HepG2 (cell line): Measurements from ENCODE around the gene ANXA9. TPM values are rescaled to one million over a fixed set of nuclear protein-coding genes. Genes with fewer than 3 reads are reported as not detected.

Experiments used
- AGO1 ChIP-seq: fragments of 200-400 bp; formaldehyde crosslinking; IDR thresholded peaks from 2 replicates; pipeline ENCODE4 v1.6.1; 2017; ENCODE audit warnings: mild to moderate bottlenecking, low read depth, low read length, moderate library complexity; ENCODE audit not compliant: poor library complexity, severe bottlenecking
- AHR ChIP-seq: IDR thresholded peaks from 2 replicates; pipeline ENCODE4 v1.6.1; 2018; ENCODE audit warnings: missing genetic modification reagents, missing compliant biosample characterization
- AKNA ChIP-seq: sonication (generic); formaldehyde crosslinking; IDR thresholded peaks from 2 replicates; pipeline ENCODE4 v1.4.0; 2020; ENCODE audit warnings: missing genetic modification reagents, borderline replicate concordance
- CBX1 ChIP-seq: IDR thresholded peaks from one replicate; pipeline ENCODE4 v1.6.1; 2016; ENCODE audit warnings: antibody characterized with exemption, low read depth
- FOSL1 ChIP-seq: sonication (generic); formaldehyde crosslinking; IDR thresholded peaks from 2 replicates; pipeline ENCODE4 v1.9.0; 2021; ENCODE audit warnings: missing genetic modification reagents, borderline replicate concordance
- KLF13 ChIP-seq: sonication (generic); formaldehyde crosslinking; IDR thresholded peaks from 2 replicates; pipeline ENCODE4 v1.4.0; 2020; ENCODE audit warnings: mild to moderate bottlenecking, missing genetic modification reagents
- MTF2 ChIP-seq: sonication (generic); formaldehyde crosslinking; IDR thresholded peaks from 2 replicates; pipeline ENCODE4 v1.5.0; 2020; ENCODE audit warnings: missing genetic modification reagents, borderline replicate concordance
- PHF8 ChIP-seq: sonication (generic); formaldehyde crosslinking; IDR thresholded peaks from 2 replicates; pipeline ENCODE4 v1.5.0; 2020; ENCODE audit warnings: missing genetic modification reagents
- SMAD1 ChIP-seq: sonication (generic); formaldehyde crosslinking; IDR thresholded peaks from 2 replicates; pipeline ENCODE4 v1.4.0; 2020; ENCODE audit warnings: missing genetic modification reagents, low read depth, mild to moderate bottlenecking, borderline replicate concordance
- TAF1 ChIP-seq: sonication (generic); formaldehyde crosslinking; IDR thresholded peaks from 2 replicates; pipeline ENCODE4 v1.4.0; 2020; ENCODE audit warnings: missing genetic modification reagents
- TBX2 ChIP-seq: sonication (generic); formaldehyde crosslinking; IDR thresholded peaks from 2 replicates; pipeline ENCODE4 v1.5.0; 2020; ENCODE audit warnings: missing genetic modification reagents, mild to moderate bottlenecking, borderline replicate concordance
- ZNF143 ChIP-seq: sonication (generic); formaldehyde crosslinking; IDR thresholded peaks from 2 replicates; pipeline ENCODE4 v1.4.0; 2020; ENCODE audit warnings: missing genetic modification reagents
- ZNF558 ChIP-seq: sonication (generic); formaldehyde crosslinking; IDR thresholded peaks from 2 replicates; pipeline ENCODE4 v1.9.0; 2022; ENCODE audit warnings: mild to moderate bottlenecking, missing genetic modification reagents, borderline replicate concordance
- ZNF563 ChIP-seq: sonication (generic); formaldehyde crosslinking; IDR thresholded peaks from 2 replicates; pipeline ENCODE4 v1.8.0; 2022; ENCODE audit warnings: mild to moderate bottlenecking, moderate library complexity, missing genetic modification reagents
- ZNF839 ChIP-seq: sonication (generic); formaldehyde crosslinking; IDR thresholded peaks from 2 replicates; pipeline ENCODE4 v1.4.0; 2020; ENCODE audit warnings: missing genetic modification reagents, mild to moderate bottlenecking, borderline replicate concordance
- ZSCAN12 ChIP-seq: sonication (generic); formaldehyde crosslinking; IDR thresholded peaks from 2 replicates; pipeline ENCODE4 v1.9.0; 2021; ENCODE audit warnings: mild to moderate bottlenecking, missing genetic modification reagents
- polyA plus RNA-seq, 8 experiments: library from polyadenylated mRNA; depleted of rRNA in 3 of 8; stranded (reverse) in 7 of 8; unstranded in 1 of 8; fragments of >200 nt; fragmentation: Illumina TruSeq in 4 of 8; extraction: Trizol in 4 of 8; gene quantifications; 2 replicates each; pipeline versions ENCODE4 v1.2.1 to v1.2.3, GENCODE V29; 2011 to 2016; ENCODE audit warnings: low read depth in 4 of 8, missing spikeins in 1 of 8, mixed read lengths in 1 of 8; ENCODE audit not compliant: insufficient read depth in 1 of 8
- total RNA-seq, 5 experiments: library from RNA; depleted of rRNA; stranded (reverse); fragments of >200 nt; fragmentation: Illumina TruSeq; extraction: Trizol; gene quantifications; 2 replicates each; pipeline ENCODE4 v1.2.3, GENCODE V29; 2016; ENCODE audit warnings: low read depth in 1 of 5
- TF ChIP-seq, protein P1 (sequence below): sonication (generic); formaldehyde crosslinking; IDR thresholded peaks from 2 replicates; pipeline ENCODE4 v1.5.0; 2020; ENCODE audit warnings: missing genetic modification reagents
- TF ChIP-seq, protein P2 (sequence below): sonication (generic); formaldehyde crosslinking; IDR thresholded peaks from 2 replicates; pipeline ENCODE4 v1.8.1; 2023; ENCODE audit warnings: mild to moderate bottlenecking, missing genetic modification reagents
- TF ChIP-seq, protein P3 (sequence below): sonication (generic); formaldehyde crosslinking; IDR thresholded peaks from 2 replicates; pipeline ENCODE4 v1.5.0; 2020; ENCODE audit warnings: mild to moderate bottlenecking, missing genetic modification reagents, moderate library complexity

Gene ANXA9
- total and polyA plus RNA-seq, 2 of the 13 experiments (the other 11 are each of a cell fraction or from before 2014, with no cell fraction given), result 13.3 to 23.9 TPM

GRCh38 chr1:151008244-151009205 lies 26.4 kb downstream of the ANXA9 start, which contains the start of gene PRUNE1 (continued):
- TF ChIP-seq ZNF839 (0 out of 2 replicates have a peak, but pooled peaks have one; percentile 69), FOSL1 (CRISPR knock-in tag) (0 out of 2 replicates have a peak, but pooled peaks have one; percentile 14), MTF2 (CRISPR knock-in tag) (no peak), TBX2 (CRISPR knock-in tag) (peak; percentile 60; the same call in 1 of the 2 replicates), CBX1 (no peak), ZSCAN12 (CRISPR knock-in tag) (no peak), KLF13 (peak; percentile 40; the same call in 1 of the 2 replicates), ZNF558 (CRISPR knock-in tag) (no peak), AKNA (CRISPR knock-in tag) (0 out of 2 replicates have a peak, but pooled peaks have one; percentile 36), TAF1 (peak; percentile 59; the same call in 1 of the 2 replicates), ZNF563 (CRISPR knock-in tag) (peak; percentile 67), AGO1 (peak; percentile 80), ZNF143 (CRISPR knock-in tag) (peak; percentile 90), SMAD1 (CRISPR knock-in tag) (peak; percentile 82; the same call in 1 of the 2 replicates), AHR (peak; percentile 34; the same call in 1 of the 2 replicates), PHF8 (CRISPR knock-in tag) (peak; percentile 53)
- TF ChIP-seq, protein P1, sequence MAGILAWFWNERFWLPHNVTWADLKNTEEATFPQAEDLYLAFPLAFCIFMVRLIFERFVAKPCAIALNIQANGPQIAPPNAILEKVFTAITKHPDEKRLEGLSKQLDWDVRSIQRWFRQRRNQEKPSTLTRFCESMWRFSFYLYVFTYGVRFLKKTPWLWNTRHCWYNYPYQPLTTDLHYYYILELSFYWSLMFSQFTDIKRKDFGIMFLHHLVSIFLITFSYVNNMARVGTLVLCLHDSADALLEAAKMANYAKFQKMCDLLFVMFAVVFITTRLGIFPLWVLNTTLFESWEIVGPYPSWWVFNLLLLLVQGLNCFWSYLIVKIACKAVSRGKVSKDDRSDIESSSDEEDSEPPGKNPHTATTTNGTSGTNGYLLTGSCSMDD (CRISPR knock-in tag), result no peak
- TF ChIP-seq, protein P2, sequence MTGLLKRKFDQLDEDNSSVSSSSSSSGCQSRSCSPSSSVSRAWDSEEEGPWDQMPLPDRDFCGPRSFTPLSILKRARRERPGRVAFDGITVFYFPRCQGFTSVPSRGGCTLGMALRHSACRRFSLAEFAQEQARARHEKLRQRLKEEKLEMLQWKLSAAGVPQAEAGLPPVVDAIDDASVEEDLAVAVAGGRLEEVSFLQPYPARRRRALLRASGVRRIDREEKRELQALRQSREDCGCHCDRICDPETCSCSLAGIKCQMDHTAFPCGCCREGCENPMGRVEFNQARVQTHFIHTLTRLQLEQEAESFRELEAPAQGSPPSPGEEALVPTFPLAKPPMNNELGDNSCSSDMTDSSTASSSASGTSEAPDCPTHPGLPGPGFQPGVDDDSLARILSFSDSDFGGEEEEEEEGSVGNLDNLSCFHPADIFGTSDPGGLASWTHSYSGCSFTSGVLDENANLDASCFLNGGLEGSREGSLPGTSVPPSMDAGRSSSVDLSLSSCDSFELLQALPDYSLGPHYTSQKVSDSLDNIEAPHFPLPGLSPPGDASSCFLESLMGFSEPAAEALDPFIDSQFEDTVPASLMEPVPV (CRISPR knock-in tag), result peak; percentile 89; the same call in 1 of the 2 replicates
- TF ChIP-seq, protein P3, sequence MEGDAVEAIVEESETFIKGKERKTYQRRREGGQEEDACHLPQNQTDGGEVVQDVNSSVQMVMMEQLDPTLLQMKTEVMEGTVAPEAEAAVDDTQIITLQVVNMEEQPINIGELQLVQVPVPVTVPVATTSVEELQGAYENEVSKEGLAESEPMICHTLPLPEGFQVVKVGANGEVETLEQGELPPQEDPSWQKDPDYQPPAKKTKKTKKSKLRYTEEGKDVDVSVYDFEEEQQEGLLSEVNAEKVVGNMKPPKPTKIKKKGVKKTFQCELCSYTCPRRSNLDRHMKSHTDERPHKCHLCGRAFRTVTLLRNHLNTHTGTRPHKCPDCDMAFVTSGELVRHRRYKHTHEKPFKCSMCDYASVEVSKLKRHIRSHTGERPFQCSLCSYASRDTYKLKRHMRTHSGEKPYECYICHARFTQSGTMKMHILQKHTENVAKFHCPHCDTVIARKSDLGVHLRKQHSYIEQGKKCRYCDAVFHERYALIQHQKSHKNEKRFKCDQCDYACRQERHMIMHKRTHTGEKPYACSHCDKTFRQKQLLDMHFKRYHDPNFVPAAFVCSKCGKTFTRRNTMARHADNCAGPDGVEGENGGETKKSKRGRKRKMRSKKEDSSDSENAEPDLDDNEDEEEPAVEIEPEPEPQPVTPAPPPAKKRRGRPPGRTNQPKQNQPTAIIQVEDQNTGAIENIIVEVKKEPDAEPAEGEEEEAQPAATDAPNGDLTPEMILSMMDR, result no peak
